Stomach smooth muscle (tissue), 2 donors: Measurements from ENCODE around the gene TPPP.
"Not testable (repeated sequence)": the region's sequence is repeated elsewhere in the genome, so short reads cannot be mapped to it uniquely, and the experiment has no call there.

Source experiments
- H3K27ac ChIP-seq: one replicate; pipeline ENCODE4 v1.7.0; 2013; ENCODE audit warnings: mild to moderate bottlenecking, low read length, inconsistent platforms
- H3K27me3 ChIP-seq, 2 donors: one replicate each; pipeline ENCODE4 v1.7.0; 2013; ENCODE audit warnings: low read length in 2 of 2; ENCODE audit not compliant: insufficient read depth in 2 of 2, control insufficient read depth in 1 of 2
- H3K36me3 ChIP-seq, 2 donors: one replicate each; pipeline ENCODE4 v1.7.0; 2013; ENCODE audit warnings: low read length in 2 of 2; ENCODE audit not compliant: control insufficient read depth in 2 of 2, insufficient read depth in 2 of 2
- H3K4me1 ChIP-seq: one replicate; pipeline ENCODE4 v1.7.0; 2013; ENCODE audit warnings: low read length; ENCODE audit not compliant: control insufficient read depth, insufficient read depth
- H3K4me3 ChIP-seq, 2 donors: one replicate each; pipeline ENCODE4 v1.7.0; 2013; ENCODE audit warnings: low read length in 2 of 2
- H3K9ac ChIP-seq, 2 donors: one replicate each; pipeline ENCODE4 v1.7.0; 2013; ENCODE audit warnings: low read length in 2 of 2, mild to moderate bottlenecking in 1 of 2
- H3K9me3 ChIP-seq, 2 donors: one replicate each; pipeline ENCODE4 v1.7.0; 2013; ENCODE audit warnings: low read length in 2 of 2; ENCODE audit not compliant: control insufficient read depth in 2 of 2
- donor health status: healthy.
- donor health status: Pancreatic carcinoma.

The TPPP gene

GRCh38 chr5:693271-694041 is at the start of gene TPPP:
Gene TPPP, minus strand, starts transcription at chr5:693352. Its CDS starts 15,292 bp downstream, at chr5:678060.
- H3K27ac ChIP-seq: peak within 1 kb of the TSS; percentile 62
- not testable (repeated sequence) for H3K4me1 ChIP-seq, H3K27me3 ChIP-seq, H3K36me3 ChIP-seq, H3K9me3 ChIP-seq
- peak within 1 kb of the TSS; percentile 43 to 74 for H3K4me3 ChIP-seq
- peak within 1 kb of the TSS in 1 of 2 donors; percentile 36 for H3K9ac ChIP-seq

DNA sequence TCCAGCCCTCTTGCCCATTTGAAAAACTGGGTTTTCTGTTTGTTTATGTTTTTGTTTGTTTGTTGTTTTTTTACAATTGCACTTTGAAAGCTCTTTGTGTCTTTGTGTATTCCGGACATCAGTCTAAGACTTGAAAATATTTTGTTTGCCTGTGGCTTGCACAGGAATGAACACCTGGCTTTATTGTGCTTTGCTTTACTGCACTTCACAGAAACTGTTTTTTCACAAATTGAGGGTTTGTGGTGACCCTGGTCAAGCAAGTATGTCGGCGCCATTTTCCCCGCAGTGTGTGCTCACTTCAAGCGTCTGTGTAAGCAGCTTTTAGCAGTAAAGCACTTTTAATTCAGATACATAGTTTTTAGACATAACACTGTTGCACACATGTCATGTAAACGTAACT is 49.1 kb upstream of the TPPP start:
- not testable (repeated sequence) for H3K9ac ChIP-seq, H3K9me3 ChIP-seq, H3K4me1 ChIP-seq, H3K27me3 ChIP-seq, H3K27ac ChIP-seq, H3K4me3 ChIP-seq, H3K36me3 ChIP-seq

- not testable (repeated sequence) for H3K9ac ChIP-seq, H3K9me3 ChIP-seq, H3K4me1 ChIP-seq, H3K36me3 ChIP-seq, H3K4me3 ChIP-seq, H3K27me3 ChIP-seq, H3K27ac ChIP-seq
These were observed 41.0 kb upstream of the TPPP start for GRCh38 chr5:734145-734544.

- not testable (repeated sequence) for H3K9ac ChIP-seq, H3K4me1 ChIP-seq, H3K27me3 ChIP-seq, H3K4me3 ChIP-seq, H3K9me3 ChIP-seq, H3K36me3 ChIP-seq, H3K27ac ChIP-seq
These were observed 39.8 kb upstream of the TPPP start for GRCh38 chr5:732754-733454.

DNA sequence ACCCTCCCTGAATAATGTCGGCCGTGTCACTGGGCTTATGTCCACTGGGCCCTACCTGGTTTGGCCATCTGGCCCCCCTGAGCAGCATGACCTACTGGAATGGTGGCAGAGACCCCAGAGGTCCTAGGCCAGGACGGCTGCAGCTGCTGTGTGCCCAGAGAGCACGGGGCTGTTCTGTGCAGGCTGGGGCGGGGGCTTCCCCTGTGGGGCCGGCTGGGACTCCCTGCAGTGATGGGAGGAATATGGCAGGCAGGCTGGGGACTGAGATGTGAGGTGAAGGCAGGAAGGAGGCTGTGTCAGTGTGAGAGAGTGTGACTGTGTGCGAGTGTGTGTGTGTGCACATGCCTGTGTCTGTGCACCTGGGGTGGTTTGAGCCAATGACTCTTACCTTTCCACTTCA is 36.1 kb upstream of the TPPP start:
- not testable (repeated sequence) for H3K4me1 ChIP-seq, H3K9ac ChIP-seq, H3K9me3 ChIP-seq, H3K36me3 ChIP-seq, H3K27me3 ChIP-seq, H3K27ac ChIP-seq, H3K4me3 ChIP-seq

GRCh38 chr5:727087-727486 is 33.9 kb upstream of the TPPP start:
- not testable (repeated sequence) for H3K36me3 ChIP-seq, H3K27me3 ChIP-seq, H3K4me1 ChIP-seq, H3K27ac ChIP-seq, H3K9me3 ChIP-seq, H3K9ac ChIP-seq, H3K4me3 ChIP-seq

DNA sequence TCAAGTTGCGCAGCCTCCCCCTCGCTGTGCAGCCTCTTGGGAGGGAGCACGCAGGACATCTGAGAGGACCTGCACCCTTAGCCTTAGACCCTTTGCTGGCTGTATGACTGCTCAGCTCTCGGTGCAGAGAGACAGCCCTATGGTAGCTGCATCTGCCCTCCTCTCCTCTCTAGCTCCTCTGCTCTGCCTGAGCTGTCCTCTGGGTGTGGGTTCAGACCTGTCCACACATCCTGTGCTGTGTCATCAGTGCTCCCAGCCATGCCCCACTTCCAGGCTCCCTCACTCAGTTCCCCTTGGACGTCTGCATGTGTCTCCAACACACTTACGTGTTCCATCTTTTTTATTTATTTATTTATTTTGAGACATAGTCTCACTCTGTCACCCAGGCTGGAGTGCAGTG is 30.7 kb upstream of the TPPP start:
- not testable (repeated sequence) for H3K36me3 ChIP-seq, H3K9me3 ChIP-seq, H3K9ac ChIP-seq, H3K27ac ChIP-seq, H3K4me1 ChIP-seq, H3K27me3 ChIP-seq, H3K4me3 ChIP-seq

- H3K27me3 ChIP-seq, H3K36me3 ChIP-seq, H3K4me1 ChIP-seq, H3K4me3 ChIP-seq, H3K9ac ChIP-seq, H3K9me3 ChIP-seq, H3K27ac ChIP-seq: not testable (repeated sequence)
These were observed 30.2 kb upstream of the TPPP start for GRCh38 chr5:723309-723708.

DNA sequence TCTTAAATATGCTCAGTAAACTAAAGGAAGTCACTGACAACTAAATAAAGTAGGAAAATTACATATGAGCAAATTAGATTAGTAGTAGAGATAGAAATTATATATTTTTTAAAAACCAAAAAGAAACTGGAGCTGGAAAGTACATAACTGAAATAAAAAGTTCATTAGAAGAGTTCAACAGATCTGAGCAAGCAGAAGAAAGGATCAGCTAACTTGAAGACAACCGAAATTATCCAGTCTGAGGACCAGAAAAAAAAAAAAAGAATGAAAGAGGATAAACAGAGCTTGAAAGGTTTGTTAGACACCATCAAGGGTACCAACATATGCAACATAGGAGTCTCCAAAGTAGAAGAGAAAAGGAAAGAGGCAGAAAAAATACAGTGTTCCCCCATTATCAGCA is 26.2 kb upstream of the TPPP start:
- H3K36me3 ChIP-seq, H3K27me3 ChIP-seq, H3K27ac ChIP-seq, H3K4me3 ChIP-seq, H3K4me1 ChIP-seq, H3K9ac ChIP-seq, H3K9me3 ChIP-seq: not testable (repeated sequence)

GRCh38 chr5:717143-717542 is 24.0 kb upstream of the TPPP start:
- no peak overlapping the region for H3K9ac ChIP-seq
- H3K27me3 ChIP-seq: no peaks in the 10 kb centered on the region
- H3K36me3 ChIP-seq: no peaks in the 10 kb centered on the region
- H3K27ac ChIP-seq: no peak overlapping the region
- no peaks in the 10 kb centered on the region for H3K4me1 ChIP-seq
- H3K9me3 ChIP-seq: no peaks in the 10 kb centered on the region
- H3K4me3 ChIP-seq: no peak overlapping the region

DNA sequence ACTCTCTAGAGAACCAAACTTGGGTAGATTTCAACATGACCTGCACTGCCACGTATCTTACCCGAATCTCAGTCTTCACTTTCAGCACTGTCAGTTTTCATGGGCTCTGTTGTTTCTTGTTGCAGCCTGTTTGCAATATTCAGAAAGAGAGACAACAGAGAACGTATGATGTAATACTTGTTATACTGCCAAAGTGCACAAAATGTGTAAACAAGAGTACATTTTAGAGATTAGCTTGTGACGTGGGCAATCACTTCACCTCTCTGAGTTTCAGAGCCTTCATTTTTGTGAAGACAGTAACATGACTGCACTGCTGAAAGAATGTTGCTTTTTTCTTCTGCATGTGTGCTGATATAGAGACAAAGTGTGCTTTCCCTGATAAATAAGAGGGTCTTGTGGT is 23.6 kb upstream of the TPPP start:
- H3K4me1 ChIP-seq, H3K9me3 ChIP-seq, H3K36me3 ChIP-seq, H3K9ac ChIP-seq, H3K27ac ChIP-seq, H3K4me3 ChIP-seq, H3K27me3 ChIP-seq: not testable (repeated sequence)
